OCI-M2 (cell line): ENCODE measurements around the gene TRAPPC13.
"Not testable (repeated sequence)": the region's sequence is repeated elsewhere in the genome, so short reads cannot be mapped to it uniquely, and the experiment has no call there.

Source experiments
- DNase-seq: peaks from one replicate; lab custom pipeline; 2025; ENCODE audit not compliant: unreplicated experiment; lab: John Stamatoyannopoulos, UW

Gene TRAPPC13

GRCh38 chr5:65624571-65625555 is at the start of gene TRAPPC13, which contains the start of gene SHLD3:
Gene TRAPPC13, plus strand, starts transcription at chr5:65625027. Its CDS starts 34 bp downstream, at chr5:65625061.
Gene SHLD3, plus strand, starts transcription at chr5:65625027. Its CDS starts 4,561 bp downstream, at chr5:65629588.
- DNase-seq: peak; percentile 83

DNA sequence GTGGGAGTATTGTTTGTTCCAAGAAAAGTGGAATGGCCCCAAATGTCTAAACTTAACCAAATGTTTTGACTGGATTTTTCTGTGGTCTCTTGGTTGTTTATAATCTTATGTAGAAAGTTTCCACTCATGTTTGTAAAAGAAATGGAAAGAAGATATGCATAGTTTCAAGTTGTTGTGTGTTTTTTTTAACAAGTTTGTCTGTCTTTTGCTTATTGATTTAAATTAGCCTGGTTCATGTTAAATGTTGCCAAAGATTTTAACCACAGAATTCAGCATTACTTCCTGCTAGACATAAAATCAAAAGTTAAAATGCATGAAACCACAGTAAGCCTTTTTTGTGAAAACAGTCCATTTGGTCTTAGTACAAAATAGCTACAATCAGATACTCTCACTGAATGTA is 47.7 kb upstream of the TRAPPC13 start:
- DNase-seq: no peak

DNA sequence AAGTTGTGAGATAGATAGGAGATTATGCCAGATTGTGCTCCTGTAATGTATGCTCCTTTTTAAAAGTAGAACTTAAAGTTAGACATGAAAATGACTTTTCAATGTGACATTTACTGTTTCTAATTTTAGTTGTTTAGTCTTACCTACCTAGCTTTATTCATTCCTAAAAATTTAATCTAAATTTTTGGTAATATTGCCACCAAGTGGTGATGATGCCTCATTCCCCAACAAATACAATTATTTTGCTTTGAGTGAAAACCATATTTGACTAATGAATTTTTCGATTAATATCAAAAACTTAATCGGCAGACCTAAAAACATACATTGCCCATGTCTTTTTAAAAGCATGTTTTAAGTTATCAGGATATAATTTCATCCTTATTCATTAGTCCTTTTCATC is 36.1 kb upstream of the TRAPPC13 start:
- DNase-seq: no peak

GRCh38 chr5:65601761-65602160 is 23.1 kb upstream of the TRAPPC13 start:
- not testable (repeated sequence) for DNase-seq

DNA sequence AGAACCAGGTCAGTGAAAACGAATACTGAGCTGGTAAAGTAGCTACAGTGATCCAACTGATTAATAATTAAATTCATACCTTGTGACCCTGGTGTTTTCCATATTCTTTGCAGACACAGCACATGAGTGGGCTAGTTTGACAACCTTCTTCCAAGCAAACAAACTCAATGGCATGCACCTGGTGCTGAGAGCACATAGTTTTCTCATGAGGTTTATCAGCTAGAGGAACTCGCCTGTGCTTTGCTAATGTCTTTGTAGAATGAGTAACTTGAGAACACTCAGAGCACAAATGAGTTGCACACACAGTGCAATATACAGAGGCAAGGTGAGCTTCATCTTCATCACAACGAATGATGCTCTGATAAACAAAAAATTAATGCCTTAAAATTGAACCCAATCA is 13.3 kb upstream of the TRAPPC13 start:
- DNase-seq: no peak

GRCh38 chr5:65612298-65612907 is 12.4 kb upstream of the TRAPPC13 start:
- DNase-seq: no peak

GRCh38 chr5:65620021-65620420 is 4.8 kb upstream of the TRAPPC13 start:
- no peak for DNase-seq

DNA sequence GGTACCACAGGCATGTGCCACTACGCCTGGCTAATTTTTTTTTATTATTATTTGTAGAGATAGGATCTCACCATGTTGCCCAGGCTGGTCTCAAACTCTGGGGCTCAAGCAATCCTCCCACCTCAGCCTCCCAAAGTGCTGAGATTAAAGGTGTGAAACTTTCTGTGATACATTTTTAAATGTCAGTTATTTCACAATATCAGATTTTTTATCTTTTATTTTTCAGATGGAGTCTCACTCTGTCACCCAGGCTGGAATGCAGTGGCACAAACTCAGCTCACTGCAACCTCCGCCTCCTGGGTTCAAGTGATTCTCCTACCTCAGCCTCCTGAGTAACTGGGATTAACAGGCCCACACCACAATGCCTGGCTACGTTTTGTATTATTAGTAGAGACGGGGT is 2.9 kb upstream of the TRAPPC13 start:
- DNase-seq: not testable (repeated sequence)

DNA sequence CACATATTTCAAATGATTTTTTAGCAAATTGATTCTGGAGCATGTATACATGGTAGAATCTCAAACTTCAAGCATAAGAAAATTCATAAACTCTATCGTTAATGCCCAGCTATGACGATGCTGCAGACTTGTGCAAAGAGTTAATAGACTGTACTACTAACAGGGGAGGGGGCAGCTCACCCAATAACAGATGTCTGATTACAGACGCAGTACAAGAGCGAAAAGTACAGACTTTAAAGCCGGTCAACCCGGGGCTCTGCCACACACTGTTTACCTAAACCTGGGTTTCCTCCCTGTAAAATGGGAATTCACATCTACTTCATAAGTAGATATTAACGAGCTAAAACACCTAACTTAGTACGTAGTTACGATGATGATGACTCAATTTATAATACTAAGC is 1.3 kb upstream of the TRAPPC13 start:
- no peak for DNase-seq

DNA sequence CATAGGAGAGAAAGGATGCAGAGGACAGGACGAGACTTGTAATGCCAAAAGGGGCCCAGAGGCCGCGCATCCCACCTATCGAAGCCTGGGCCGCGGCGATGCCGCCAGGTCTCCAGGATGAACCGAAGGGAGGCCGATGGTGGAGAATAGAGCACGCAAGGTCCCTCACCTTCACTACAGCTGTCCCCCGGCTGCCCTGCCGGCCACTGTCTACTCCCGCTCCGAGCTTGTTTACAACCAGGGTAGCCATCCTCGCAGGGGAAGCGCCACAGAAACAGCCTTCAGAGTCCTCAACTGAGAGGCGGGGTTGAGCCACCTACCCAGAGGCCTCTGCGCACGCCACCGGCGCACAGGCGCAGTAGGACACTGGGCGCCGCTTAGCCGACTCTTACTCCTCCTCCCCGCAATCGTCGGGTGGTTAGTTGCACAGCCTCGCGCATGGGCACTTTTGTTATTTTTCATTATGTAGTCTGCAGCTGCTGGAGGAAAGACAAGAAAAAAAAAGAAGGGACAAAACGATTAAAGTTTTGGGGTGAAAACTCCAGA is 729 bp upstream of the TRAPPC13 start, which contains the start of gene TRIM23:
TRIM23 (minus strand) TSS at position 309 of the 546 bp plus-strand sequence; CDS start at position 250, 59 bp downstream.
- DNase-seq: peak; percentile 83

GRCh38 chr5:65625743-65626142 is 916 bp downstream of the TRAPPC13 start:
- no peak for DNase-seq

- no peak for DNase-seq
Observed at GRCh38 chr5:65630981-65631380, 6.2 kb downstream of the TRAPPC13 start.

GRCh38 chr5:65640240-65640639 is 15.4 kb downstream of the TRAPPC13 start:
- no peak for DNase-seq

- DNase-seq: no peak
Observed at GRCh38 chr5:65646938-65647337, 22.1 kb downstream of the TRAPPC13 start.

DNA sequence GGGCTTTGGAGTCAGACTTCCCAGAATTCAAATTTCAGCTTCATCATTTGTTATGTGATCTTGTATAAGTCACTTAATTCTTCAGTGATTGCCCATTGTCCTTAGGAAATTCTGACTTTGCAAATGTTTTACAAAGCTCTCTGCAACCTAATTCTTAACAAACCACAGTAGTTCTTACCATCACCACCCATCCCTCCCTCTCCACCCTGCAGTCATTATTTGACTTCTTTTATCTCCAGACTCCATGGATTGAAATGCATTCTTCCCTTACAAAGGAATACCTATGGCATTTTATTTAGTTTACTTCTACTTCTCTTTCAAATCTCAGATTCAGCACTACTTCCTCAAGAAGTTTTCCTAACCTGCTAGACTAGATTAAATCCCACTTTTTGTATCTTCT is 23.1 kb downstream of the TRAPPC13 start:
- no peak for DNase-seq

DNA sequence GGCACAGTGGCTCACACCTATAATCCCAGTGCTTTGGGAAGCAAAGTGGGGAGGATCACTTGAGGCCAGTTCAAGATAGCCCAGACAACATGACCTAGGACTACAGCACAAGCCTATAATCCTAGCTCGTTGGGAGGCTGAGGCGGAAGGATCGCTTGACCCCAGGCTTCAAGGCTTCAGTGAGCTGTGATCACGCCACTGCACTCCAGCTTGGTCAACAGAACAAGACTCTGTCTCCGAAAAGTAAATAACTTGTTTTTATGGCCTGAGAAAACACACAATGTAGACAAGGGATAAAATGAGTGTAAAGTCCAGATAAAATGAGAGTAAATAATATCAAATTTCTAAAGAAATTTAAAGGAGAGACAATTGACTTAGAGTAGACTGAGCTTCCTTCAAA is 26.3 kb downstream of the TRAPPC13 start:
- DNase-seq: no peak

GRCh38 chr5:65654713-65655112 is 29.9 kb downstream of the TRAPPC13 start:
- no peak for DNase-seq

- DNase-seq: no peak
Observed at GRCh38 chr5:65663804-65664521, 39.1 kb downstream of the TRAPPC13 start.

GRCh38 chr5:65668696-65669095 is 43.9 kb downstream of the TRAPPC13 start:
- no peak for DNase-seq

DNA sequence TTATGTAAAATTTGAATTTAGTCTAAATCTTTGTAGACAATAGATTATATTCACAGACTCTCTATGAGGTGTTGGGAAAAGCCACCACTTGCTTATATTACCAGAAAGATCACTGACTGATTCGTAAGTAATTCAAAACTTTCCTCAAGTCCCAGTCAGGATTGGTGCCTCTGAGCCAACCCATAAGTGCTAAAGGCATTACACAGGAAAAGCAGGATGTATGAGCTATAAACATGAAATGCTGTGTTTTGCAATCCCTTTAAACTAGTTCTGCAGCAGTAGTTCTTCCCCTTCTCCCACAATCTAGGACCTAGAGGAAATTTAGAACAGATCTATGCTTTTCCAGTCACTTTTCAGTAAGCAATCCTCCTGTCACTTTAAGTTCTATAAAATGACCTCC is 48.0 kb downstream of the TRAPPC13 start:
- no peak for DNase-seq

GRCh38 chr5:65674749-65675148 is 49.9 kb downstream of the TRAPPC13 start:
- no peak for DNase-seq
